Keratinocyte (primary cell): ENCODE data around the gene TFCP2L1. TPM values are rescaled to one million over a fixed set of nuclear protein-coding genes. Genes with fewer than 3 reads are reported as not detected.

Experiments
- DNase-seq: peaks from one replicate; pipeline ENCODE4 v3.0.0-alpha.2; 2011; ENCODE audit warnings: low read depth, missing footprints, low spot score
- FAIRE-seq: peaks from 2 replicates; lab custom pipeline; 2011; peaks lifted over from hg19 to GRCh38; lab: Jason Lieb, UNC
- H2AFZ ChIP-seq: 2 replicates; pipeline ENCODE4 v1.6.0; 2012; ENCODE audit warnings: low read length, control low read depth, inconsistent platforms; ENCODE audit not compliant: control insufficient read depth
- H3K27ac ChIP-seq: 2 replicates; pipeline ENCODE4 v1.5.1; 2011; ENCODE audit warnings: low read length; ENCODE audit not compliant: control insufficient read depth, insufficient read depth
- H3K27me3 ChIP-seq: 3 replicates; pipeline ENCODE4 v1.6.0; 2011; ENCODE audit warnings: low read length; ENCODE audit not compliant: control insufficient read depth, insufficient read depth; ENCODE audit errors: extremely low read depth
- H3K36me3 ChIP-seq, 2 experiments: 2 replicates in 1 of 2; 3 replicates in 1 of 2; pipeline ENCODE4 v1.5.1; 2011; ENCODE audit warnings: low read length in 2 of 2, mild to moderate bottlenecking in 1 of 2; ENCODE audit not compliant: control insufficient read depth in 2 of 2, insufficient read depth in 2 of 2; ENCODE audit errors: extremely low read depth in 1 of 2
- H3K4me1 ChIP-seq: 3 replicates; pipeline ENCODE4 v1.5.1; 2011; ENCODE audit warnings: low read length; ENCODE audit not compliant: control insufficient read depth, insufficient read depth; ENCODE audit errors: extremely low read depth
- H3K4me2 ChIP-seq: 3 replicates; pipeline ENCODE4 v1.6.0; 2011; ENCODE audit warnings: low read depth, low read length; ENCODE audit not compliant: control insufficient read depth, insufficient read depth; ENCODE audit errors: extremely low read depth
- H3K4me3 ChIP-seq, 3 experiments: fragments of 200-600 bp in 1 of 3; sonication (generic) in 1 of 3; 2 replicates in 2 of 3; 3 replicates in 1 of 3; pipeline ENCODE4 v1.5.1; 2011 to 2016; ENCODE audit warnings: low read length in 3 of 3, mild to moderate bottlenecking in 3 of 3, control low read depth in 2 of 3, inconsistent platforms in 1 of 3, low read depth in 1 of 3, mixed read lengths in 1 of 3, mixed run types in 1 of 3, moderate library complexity in 1 of 3; ENCODE audit not compliant: control insufficient read depth in 2 of 3, insufficient read depth in 2 of 3; ENCODE audit errors: extremely low read depth in 1 of 3
- H3K79me2 ChIP-seq: 2 replicates; pipeline ENCODE4 v1.6.0; 2012; ENCODE audit warnings: low read length; ENCODE audit not compliant: control insufficient read depth, insufficient read depth
- H3K9ac ChIP-seq: 3 replicates; pipeline ENCODE4 v1.6.0; 2011; ENCODE audit warnings: low read length; ENCODE audit not compliant: control insufficient read depth, insufficient read depth; ENCODE audit errors: extremely low read depth
- H3K9me1 ChIP-seq: 3 replicates; pipeline ENCODE4 v1.6.0; 2011; ENCODE audit warnings: low read length; ENCODE audit not compliant: control insufficient read depth, insufficient read depth; ENCODE audit errors: extremely low read depth
- H3K9me3 ChIP-seq: 2 replicates; pipeline ENCODE4 v1.5.1; 2012; ENCODE audit warnings: low read depth, low read length; ENCODE audit not compliant: control insufficient read depth
- H4K20me1 ChIP-seq: 3 replicates; pipeline ENCODE4 v1.6.0; 2011; ENCODE audit warnings: low read length; ENCODE audit not compliant: control insufficient read depth, insufficient read depth; ENCODE audit errors: extremely low read depth
- EZH2 ChIP-seq: IDR thresholded peaks from one replicate; pipeline ENCODE4 v1.6.1; 2012; ENCODE audit warnings: inconsistent platforms, mild to moderate bottlenecking, low read length, moderate library complexity
- dilution Hi-C: fragments of 300-500 bp; cut with MboI; formaldehyde crosslinking; loops from one replicate; pipeline ENCODE4 v1.7.0; 2020; ENCODE audit warnings: low sequenced_read_pairs; ENCODE audit not compliant: extremely low pct_ligation_motif_present
- polyA plus RNA-seq, 5 experiments: library from polyadenylated mRNA; depleted of rRNA in 3 of 5; stranded (reverse) in 3 of 5; stranded (forward) in 1 of 5; unstranded in 1 of 5; fragments of >200 nt; gene quantifications; 1 replicate in 1 of 5; 2 replicates in 3 of 5; 3 replicates in 1 of 5; pipeline versions ENCODE4 v1.2.1 to v1.2.3, GENCODE V29; 2011 to 2012; ENCODE audit warnings: missing spikeins in 2 of 5, low read depth in 1 of 5, low replicate concordance in 1 of 5
- TF ChIP-seq, protein P1 (sequence below), 3 experiments: IDR thresholded peaks in 1 of 3; conservative IDR thresholded peaks in 1 of 3; optimal IDR thresholded peaks in 1 of 3; 2 replicates in 2 of 3; 3 replicates in 1 of 3; pipeline versions ENCODE3 to v1.5.1; 2011; ENCODE audit warnings: low read length in 3 of 3, mild to moderate bottlenecking in 3 of 3, moderate library complexity in 2 of 3, control low read depth in 1 of 3, inconsistent platforms in 1 of 3; ENCODE audit not compliant: insufficient read depth in 2 of 3; ENCODE audit errors: extremely low read depth in 1 of 3

Gene TFCP2L1
- polyA plus RNA-seq, 1 donor (not counting 4 experiments of a cell fraction or from before 2014, with no cell fraction given), result 29.4 TPM

DNA sequence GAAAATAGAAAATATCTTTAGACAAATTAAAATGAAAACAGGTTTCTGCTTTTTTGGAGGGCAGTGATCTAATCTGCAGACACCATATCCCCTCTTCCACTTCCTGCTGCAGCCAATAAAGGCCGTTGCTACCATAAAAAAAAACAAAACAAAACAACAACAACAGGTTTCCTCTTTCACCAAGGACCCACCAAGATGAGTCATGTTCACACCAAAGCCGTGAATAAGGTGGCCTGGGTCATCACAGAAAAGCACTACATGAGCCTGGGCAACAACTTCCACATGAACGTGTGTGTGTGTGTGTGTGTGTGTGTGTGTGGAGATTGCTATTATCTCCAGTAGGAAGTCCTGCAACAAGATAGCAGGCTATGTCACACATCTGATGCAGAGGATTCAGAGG is 24.8 kb upstream of the TFCP2L1 start:
- no peak for DNase-seq
- Histone ChIP-seq H3K27ac (no peak overlapping the region), H3K9ac (no peak overlapping the region), H3K4me3 (no peak overlapping the region), H4K20me1 (no peaks in the 10 kb centered on the region), H3K9me1 (no peaks in the 10 kb centered on the region), H3K36me3 (no peaks in the 10 kb centered on the region), H3K9me3 (no peaks in the 10 kb centered on the region), H3K79me2 (no peaks in the 10 kb centered on the region), H3K4me2 (no peak overlapping the region), H3K27me3 (peaks cover 7% of the 10 kb centered on the region), H2AFZ (no peak overlapping the region), H3K4me1 (no peaks in the 10 kb centered on the region)
- TF ChIP-seq EZH2, result no peak
- TF ChIP-seq, protein P1, sequence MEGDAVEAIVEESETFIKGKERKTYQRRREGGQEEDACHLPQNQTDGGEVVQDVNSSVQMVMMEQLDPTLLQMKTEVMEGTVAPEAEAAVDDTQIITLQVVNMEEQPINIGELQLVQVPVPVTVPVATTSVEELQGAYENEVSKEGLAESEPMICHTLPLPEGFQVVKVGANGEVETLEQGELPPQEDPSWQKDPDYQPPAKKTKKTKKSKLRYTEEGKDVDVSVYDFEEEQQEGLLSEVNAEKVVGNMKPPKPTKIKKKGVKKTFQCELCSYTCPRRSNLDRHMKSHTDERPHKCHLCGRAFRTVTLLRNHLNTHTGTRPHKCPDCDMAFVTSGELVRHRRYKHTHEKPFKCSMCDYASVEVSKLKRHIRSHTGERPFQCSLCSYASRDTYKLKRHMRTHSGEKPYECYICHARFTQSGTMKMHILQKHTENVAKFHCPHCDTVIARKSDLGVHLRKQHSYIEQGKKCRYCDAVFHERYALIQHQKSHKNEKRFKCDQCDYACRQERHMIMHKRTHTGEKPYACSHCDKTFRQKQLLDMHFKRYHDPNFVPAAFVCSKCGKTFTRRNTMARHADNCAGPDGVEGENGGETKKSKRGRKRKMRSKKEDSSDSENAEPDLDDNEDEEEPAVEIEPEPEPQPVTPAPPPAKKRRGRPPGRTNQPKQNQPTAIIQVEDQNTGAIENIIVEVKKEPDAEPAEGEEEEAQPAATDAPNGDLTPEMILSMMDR (optimal IDR thresholded peaks at IDR 0.05 in 1 of 3, IDR thresholded peaks at IDR 0.05 in 1 of 3, conservative IDR thresholded peaks at IDR 0.05 in 1 of 3; ENCODE audit: extremely low read depth in 1 of 3, insufficient read depth in 2 of 3, low read length in 3 of 3), result no peak
- dilution Hi-C loops, result no loop called here
- no peak for FAIRE-seq

DNA sequence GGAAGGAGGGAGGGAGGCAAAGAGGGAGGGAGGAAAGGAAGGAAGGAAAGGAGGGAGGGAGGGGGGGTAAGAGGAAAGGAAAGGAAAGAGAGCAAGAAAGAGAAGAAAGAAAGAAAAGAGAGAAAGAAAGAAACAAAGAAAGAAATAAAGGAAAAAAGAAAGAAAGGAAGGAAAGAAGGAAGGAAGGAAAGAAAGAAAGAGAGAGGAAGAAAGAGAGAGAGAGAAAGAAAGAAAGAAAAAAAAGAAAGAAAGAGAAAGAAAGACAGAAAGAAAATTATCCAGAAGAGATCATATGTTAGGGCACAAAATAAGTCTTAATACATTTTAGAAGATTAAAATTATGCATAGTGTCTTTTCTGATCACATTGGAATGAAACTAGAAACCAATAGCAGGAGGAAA is 24.3 kb upstream of the TFCP2L1 start:
- Histone ChIP-seq H3K4me3 (no peak overlapping the region), H3K27me3 (peaks cover 7% of the 10 kb centered on the region)
- no peak for FAIRE-seq

More for the DNA sequence above, 24.3 kb upstream of the TFCP2L1 start:
- H3K9ac ChIP-seq, result no peak overlapping the region
- H3K27ac ChIP-seq, result no peak overlapping the region
- no peak for DNase-seq
- TF ChIP-seq, protein P1 (optimal IDR thresholded peaks at IDR 0.05 in 1 of 3, IDR thresholded peaks at IDR 0.05 in 1 of 3, conservative IDR thresholded peaks at IDR 0.05 in 1 of 3; ENCODE audit: extremely low read depth in 1 of 3, insufficient read depth in 2 of 3, low read length in 3 of 3), result no peak
- no peak for TF ChIP-seq EZH2
- H3K4me1 ChIP-seq, result no peaks in the 10 kb centered on the region
- H3K9me3 ChIP-seq, result no peaks in the 10 kb centered on the region
- no peaks in the 10 kb centered on the region for H3K79me2 ChIP-seq
- H3K36me3 ChIP-seq, result no peaks in the 10 kb centered on the region
- H3K4me2 ChIP-seq, result no peak overlapping the region
- H2AFZ ChIP-seq, result no peak overlapping the region
- no peaks in the 10 kb centered on the region for H3K9me1 ChIP-seq
- H4K20me1 ChIP-seq, result no peaks in the 10 kb centered on the region
- dilution Hi-C loops, result no loop called here
